Gastroesophageal sphincter (tissue), 4 donors: Measurements from ENCODE around the gene TMEM178B. TPM values are rescaled to one million over a fixed set of nuclear protein-coding genes. Genes with fewer than 3 reads are reported as not detected.
"Not testable (repeated sequence)": the region's sequence is repeated elsewhere in the genome, so short reads cannot be mapped to it uniquely, and the experiment has no call there.

ENCODE experiments used
- ATAC-seq: fragments of 150-250 bp; one replicate; pipeline ENCODE4 v1.9.1; 2016; ENCODE audit warnings: mild to moderate bottlenecking, moderate library complexity
- H3K27ac ChIP-seq, 4 donors: fragments of 200-600 bp; sonication (generic) in 3 of 4; 1 replicate in 3 of 4; 2 replicates in 1 of 4; pipeline ENCODE4 v1.5.1; 2016 to 2019
- H3K27me3 ChIP-seq: fragments of 200-600 bp; sonication (generic); one replicate; pipeline ENCODE4 v1.5.1; 2019
- H3K36me3 ChIP-seq, 2 donors: fragments of 200-600 bp; sonication (generic); one replicate each; pipeline ENCODE4 v1.5.1; 2019; ENCODE audit warnings: control low read depth in 1 of 2
- H3K4me1 ChIP-seq, 3 donors: fragments of 200-600 bp; sonication (generic); 1 replicate in 2 of 3; 2 replicates in 1 of 3; pipeline ENCODE4 v1.5.1; 2016 to 2019; ENCODE audit warnings: control low read depth in 2 of 3
- H3K4me3 ChIP-seq, 2 donors: fragments of 200-600 bp; sonication (generic); one replicate each; pipeline ENCODE4 v1.5.1; 2019; ENCODE audit warnings: mild to moderate bottlenecking in 1 of 2, moderate library complexity in 1 of 2
- H3K9me3 ChIP-seq, 3 donors: fragments of 200-600 bp; sonication (generic); one replicate each; pipeline ENCODE4 v1.5.1; 2017 to 2019; ENCODE audit warnings: control low read depth in 2 of 3
- CTCF ChIP-seq, 4 experiments: fragments of 200-600 bp in 2 of 4; fragments of 450-650 bp in 2 of 4; sonication (generic) in 1 of 4; IDR thresholded peaks; one replicate each; pipeline ENCODE4 v1.5.1; 2017 to 2019; ENCODE audit warnings: antibody characterized with exemption in 4 of 4, mild to moderate bottlenecking in 2 of 4, moderate library complexity in 2 of 4
- EP300 ChIP-seq: sonication (generic); formaldehyde crosslinking; IDR thresholded peaks from one replicate; pipeline ENCODE4 v1.6.1; 2017; ENCODE audit warnings: antibody characterized with exemption, mild to moderate bottlenecking
- POLR2A ChIP-seq, 2 donors: fragments of 450-650 bp; IDR thresholded peaks; one replicate each; pipeline ENCODE4 v1.6.1; 2017; ENCODE audit warnings: antibody characterized with exemption in 2 of 2, mild to moderate bottlenecking in 2 of 2, moderate library complexity in 1 of 2
- POLR2AphosphoS5 ChIP-seq: sonication (generic); formaldehyde crosslinking; IDR thresholded peaks from one replicate; pipeline ENCODE4 v1.6.1; 2017; ENCODE audit warnings: antibody characterized with exemption
- WGBS, 2 donors: methylation state at CpG; one replicate each; pipeline ENCODE4 v1.1.5; 2018; ENCODE audit warnings: low coverage in 1 of 2; 5-methylcytosine and 5-hydroxymethylcytosine counted together
- total RNA-seq, 4 donors: library from RNA; depleted of rRNA; stranded (reverse); fragments of >200 nt; gene quantifications; one replicate each; pipeline ENCODE4 v1.1.0, GENCODE V29; 2016

The TMEM178B gene
- 1 to 10 TPM in 2 of 4 donors, under 1 TPM in 2; 0.62 to 1.4 (median 1.0) TPM for total RNA-seq

- H3K4me1 ChIP-seq, result peaks cover 0 to 43% (median 24%) of the 10 kb centered on the region in 3 donors
- no peak for TF ChIP-seq POLR2A (IDR thresholded peaks at IDR 0.05)
- H3K4me3 ChIP-seq, result peak within 1 kb of the TSS; percentile 15 to 63
- H3K27ac ChIP-seq, result peak within 1 kb of the TSS in 2 of 4 donors; percentile 65 to 71
- no peaks in the 10 kb centered on the region for H3K36me3 ChIP-seq
- peaks cover 78% of the 10 kb centered on the region for H3K27me3 ChIP-seq
- no peak for ATAC-seq
- no CpG with 5 or more reads among the region's 47 CpGs for WGBS, 2 donors
- H3K9me3 ChIP-seq, result no peaks in the 10 kb centered on the region
Observed at GRCh38 chr7:141073641-141074161, at the start of gene TMEM178B. Gene TMEM178B (plus strand): TSS chr7:141074064.

DNA sequence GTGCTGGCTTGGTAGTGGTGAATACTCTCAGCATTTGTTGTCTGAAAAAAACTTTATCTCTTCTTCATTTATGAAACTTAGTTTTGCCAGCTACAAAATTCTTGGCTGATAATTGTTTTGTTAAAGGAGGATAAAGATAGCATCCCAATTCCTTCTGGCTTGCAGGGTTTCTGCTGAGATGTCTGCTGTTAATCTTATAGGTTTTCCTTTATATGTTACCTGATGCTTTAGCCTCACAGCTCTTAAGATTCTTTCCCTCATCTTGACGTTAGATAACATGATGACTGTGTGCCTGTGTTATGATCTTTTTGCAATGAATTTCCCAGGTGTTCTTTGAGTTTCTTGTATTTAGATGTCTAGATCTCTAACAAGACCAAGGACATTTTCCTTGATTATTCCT lies 49.2 kb upstream of the TMEM178B start:
- Histone ChIP-seq H3K27ac (no peak overlapping the region), H3K4me1 (no peaks in the 10 kb centered on the region), H3K4me3 (no peak overlapping the region), H3K9me3 (peaks cover 0 to 21% (median 0%) of the 10 kb centered on the region in 3 donors), H3K27me3 (no peaks in the 10 kb centered on the region), H3K36me3 (no peaks in the 10 kb centered on the region)
- TF ChIP-seq CTCF (IDR thresholded peaks at IDR 0.05) (no peak), EP300 (no peak), POLR2AphosphoS5 (no peak)
- WGBS, 2 donors, result 100% methylated on average over 1 of the region's 1 CpG
- no peak for ATAC-seq

GRCh38 chr7:141027043-141027442 lies 46.8 kb upstream of the TMEM178B start:
- no peaks in the 10 kb centered on the region for H3K27me3 ChIP-seq
- ATAC-seq, result no peak
- no peak overlapping the region for H3K27ac ChIP-seq
- no peak overlapping the region for H3K4me3 ChIP-seq
- no peaks in the 10 kb centered on the region for H3K36me3 ChIP-seq
- H3K9me3 ChIP-seq, result peaks cover 0 to 21% (median 0%) of the 10 kb centered on the region in 3 donors
- TF ChIP-seq CTCF (IDR thresholded peaks at IDR 0.05) (no peak), EP300 (no peak), POLR2AphosphoS5 (no peak), POLR2A (IDR thresholded peaks at IDR 0.05) (no peak)
- no peaks in the 10 kb centered on the region for H3K4me1 ChIP-seq
- 87% methylated on average over 3 of the region's 3 CpGs; no CpG with 5 or more reads in 1 of the 2 donors for WGBS, 2 donors

- Histone ChIP-seq H3K9me3 (peaks cover 0 to 21% (median 0%) of the 10 kb centered on the region in 3 donors), H3K4me1 (no peaks in the 10 kb centered on the region), H3K27me3 (peaks cover 5% of the 10 kb centered on the region), H3K36me3 (no peaks in the 10 kb centered on the region), H3K4me3 (no peak overlapping the region), H3K27ac (no peak overlapping the region)
- 50 to 74% methylated on average over 1 to 3 of the region's 3 CpGs for WGBS, 2 donors
- ATAC-seq, result no peak
- TF ChIP-seq EP300 (no peak), POLR2A (IDR thresholded peaks at IDR 0.05) (no peak), CTCF (IDR thresholded peaks at IDR 0.05) (no peak), POLR2AphosphoS5 (no peak)
Observed at GRCh38 chr7:141028767-141029166, 45.1 kb upstream of the TMEM178B start.

DNA sequence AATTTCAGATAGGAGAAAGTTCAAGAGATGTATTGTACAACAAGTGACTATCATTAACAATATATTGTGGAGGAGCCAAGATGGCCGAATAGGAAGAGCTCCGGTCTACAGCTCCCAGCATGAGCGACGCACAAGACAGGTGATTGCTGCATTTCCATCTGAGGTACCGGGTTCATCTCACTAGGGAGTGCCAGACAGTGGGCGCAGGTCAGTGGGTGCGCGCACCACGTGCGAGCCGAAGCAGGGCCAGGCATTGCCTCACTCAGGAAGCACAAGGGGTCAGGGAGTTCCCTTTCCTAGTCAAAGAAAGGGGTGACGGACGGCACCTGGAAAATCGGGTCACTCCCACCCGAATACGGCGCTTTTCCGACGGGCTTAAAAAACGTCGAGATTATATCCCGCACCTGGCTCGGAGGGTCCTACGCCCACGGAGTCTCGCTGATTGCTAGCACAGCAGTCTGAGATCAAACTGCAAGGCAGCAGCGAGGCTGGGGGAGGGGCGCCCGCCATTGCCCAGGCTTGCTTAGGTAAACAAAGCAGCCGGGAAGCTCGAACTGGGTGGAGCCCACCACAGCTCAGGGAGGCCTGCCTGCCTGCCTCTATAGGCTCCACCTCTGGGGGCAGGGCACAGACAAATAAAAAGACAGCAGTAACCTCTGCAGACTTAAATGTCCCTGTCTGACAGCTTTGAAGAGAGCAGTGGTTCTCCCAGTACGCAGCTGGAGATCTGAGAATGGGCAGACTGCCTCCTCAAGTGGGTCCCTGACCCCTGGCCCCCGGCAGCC lies 41.1 kb upstream of the TMEM178B start:
- not testable (repeated sequence) for H3K27me3 ChIP-seq, H3K27ac ChIP-seq, H3K36me3 ChIP-seq, H3K4me3 ChIP-seq, H3K4me1 ChIP-seq, H3K9me3 ChIP-seq, ATAC-seq
- 84 to 93% methylated on average over 9 to 14 of the region's 33 CpGs for WGBS, 2 donors

DNA sequence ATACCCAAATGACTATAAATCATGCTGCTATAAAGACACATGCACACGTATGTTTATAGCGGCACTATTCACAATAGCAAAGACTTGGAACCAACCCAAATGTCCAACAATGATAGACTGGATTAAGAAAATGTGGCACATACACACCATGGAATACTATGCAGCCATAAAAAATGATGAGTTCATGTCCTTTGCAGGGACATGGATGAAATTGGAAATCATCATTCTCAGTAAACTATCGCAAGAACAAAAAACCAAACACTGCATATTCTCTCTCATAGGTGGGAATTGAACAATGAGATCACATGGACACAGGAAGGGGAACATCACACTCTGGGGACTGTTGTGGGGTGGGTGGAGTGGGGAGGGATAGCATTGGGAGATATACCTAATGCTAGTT lies 35.8 kb upstream of the TMEM178B start:
- not testable (repeated sequence) for ATAC-seq, H3K4me3 ChIP-seq, H3K4me1 ChIP-seq, H3K27me3 ChIP-seq, H3K36me3 ChIP-seq, H3K9me3 ChIP-seq, H3K27ac ChIP-seq
- WGBS, 2 donors, result 87% methylated on average over 3 of the region's 3 CpGs; no CpG with 5 or more reads in 1 of the 2 donors
